Ishikawa (cell line): Measurements from ENCODE around the gene IER2.

Experiments used
- CEBPB ChIP-seq: IDR thresholded peaks from 2 replicates; pipeline ENCODE4 v1.6.1; 2012
- CREB1 ChIP-seq: IDR thresholded peaks from 2 replicates; pipeline ENCODE4 v1.6.1; 2012; ENCODE audit warnings: low read depth
- EGR1 ChIP-seq: IDR thresholded peaks from 2 replicates; pipeline ENCODE4 v1.6.1; 2012
- EP300 ChIP-seq: IDR thresholded peaks from 2 replicates; pipeline ENCODE4 v1.6.1; 2012; ENCODE audit warnings: borderline replicate concordance
- FOXM1 ChIP-seq: IDR thresholded peaks from 2 replicates; pipeline ENCODE4 v1.6.1; 2012; ENCODE audit warnings: low read depth, borderline replicate concordance
- NFIC ChIP-seq: IDR thresholded peaks from 2 replicates; pipeline ENCODE4 v1.6.1; 2012
- RAD21 ChIP-seq: IDR thresholded peaks from 2 replicates; pipeline ENCODE4 v1.6.1; 2012; ENCODE audit warnings: low read depth
- TAF1 ChIP-seq: IDR thresholded peaks from 2 replicates; pipeline ENCODE4 v1.6.1; 2012; ENCODE audit warnings: low read depth, mild to moderate bottlenecking
- TCF12 ChIP-seq: IDR thresholded peaks from 2 replicates; pipeline ENCODE4 v1.6.1; 2012; ENCODE audit warnings: low read depth
- YY1 ChIP-seq: IDR thresholded peaks from 2 replicates; pipeline ENCODE4 v1.6.1; 2012; ENCODE audit warnings: low read depth
- ZBTB7A ChIP-seq: IDR thresholded peaks from 2 replicates; pipeline ENCODE4 v1.6.1; 2012; ENCODE audit warnings: low read depth
- TF ChIP-seq, protein P1 (sequence below): IDR thresholded peaks from 2 replicates; pipeline ENCODE4 v1.6.1; 2012
- TF ChIP-seq, protein P2 (sequence below): IDR thresholded peaks from 2 replicates; pipeline ENCODE4 v1.6.1; 2012; ENCODE audit warnings: low read depth, mild to moderate bottlenecking
- TF ChIP-seq, protein P3 (sequence below): IDR thresholded peaks from 2 replicates; pipeline ENCODE4 v1.6.1; 2012

GRCh38 chr19:13171146-13171545, 20.9 kb downstream of the IER2 start:
- TF ChIP-seq RAD21 (no peak), ZBTB7A (no peak), YY1 (no peak), NFIC (no peak), CEBPB (no peak), FOXM1 (no peak), EP300 (no peak), TCF12 (no peak), TAF1 (no peak), EGR1 (no peak), CREB1 (no peak)
- TF ChIP-seq, protein P1, sequence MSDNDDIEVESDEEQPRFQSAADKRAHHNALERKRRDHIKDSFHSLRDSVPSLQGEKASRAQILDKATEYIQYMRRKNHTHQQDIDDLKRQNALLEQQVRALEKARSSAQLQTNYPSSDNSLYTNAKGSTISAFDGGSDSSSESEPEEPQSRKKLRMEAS, result no peak
- TF ChIP-seq, protein P2, sequence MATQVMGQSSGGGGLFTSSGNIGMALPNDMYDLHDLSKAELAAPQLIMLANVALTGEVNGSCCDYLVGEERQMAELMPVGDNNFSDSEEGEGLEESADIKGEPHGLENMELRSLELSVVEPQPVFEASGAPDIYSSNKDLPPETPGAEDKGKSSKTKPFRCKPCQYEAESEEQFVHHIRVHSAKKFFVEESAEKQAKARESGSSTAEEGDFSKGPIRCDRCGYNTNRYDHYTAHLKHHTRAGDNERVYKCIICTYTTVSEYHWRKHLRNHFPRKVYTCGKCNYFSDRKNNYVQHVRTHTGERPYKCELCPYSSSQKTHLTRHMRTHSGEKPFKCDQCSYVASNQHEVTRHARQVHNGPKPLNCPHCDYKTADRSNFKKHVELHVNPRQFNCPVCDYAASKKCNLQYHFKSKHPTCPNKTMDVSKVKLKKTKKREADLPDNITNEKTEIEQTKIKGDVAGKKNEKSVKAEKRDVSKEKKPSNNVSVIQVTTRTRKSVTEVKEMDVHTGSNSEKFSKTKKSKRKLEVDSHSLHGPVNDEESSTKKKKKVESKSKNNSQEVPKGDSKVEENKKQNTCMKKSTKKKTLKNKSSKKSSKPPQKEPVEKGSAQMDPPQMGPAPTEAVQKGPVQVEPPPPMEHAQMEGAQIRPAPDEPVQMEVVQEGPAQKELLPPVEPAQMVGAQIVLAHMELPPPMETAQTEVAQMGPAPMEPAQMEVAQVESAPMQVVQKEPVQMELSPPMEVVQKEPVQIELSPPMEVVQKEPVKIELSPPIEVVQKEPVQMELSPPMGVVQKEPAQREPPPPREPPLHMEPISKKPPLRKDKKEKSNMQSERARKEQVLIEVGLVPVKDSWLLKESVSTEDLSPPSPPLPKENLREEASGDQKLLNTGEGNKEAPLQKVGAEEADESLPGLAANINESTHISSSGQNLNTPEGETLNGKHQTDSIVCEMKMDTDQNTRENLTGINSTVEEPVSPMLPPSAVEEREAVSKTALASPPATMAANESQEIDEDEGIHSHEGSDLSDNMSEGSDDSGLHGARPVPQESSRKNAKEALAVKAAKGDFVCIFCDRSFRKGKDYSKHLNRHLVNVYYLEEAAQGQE, result no peak
- TF ChIP-seq, protein P3, sequence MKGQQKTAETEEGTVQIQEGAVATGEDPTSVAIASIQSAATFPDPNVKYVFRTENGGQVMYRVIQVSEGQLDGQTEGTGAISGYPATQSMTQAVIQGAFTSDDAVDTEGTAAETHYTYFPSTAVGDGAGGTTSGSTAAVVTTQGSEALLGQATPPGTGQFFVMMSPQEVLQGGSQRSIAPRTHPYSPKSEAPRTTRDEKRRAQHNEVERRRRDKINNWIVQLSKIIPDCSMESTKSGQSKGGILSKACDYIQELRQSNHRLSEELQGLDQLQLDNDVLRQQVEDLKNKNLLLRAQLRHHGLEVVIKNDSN, result no peak
